Keratinocyte (primary cell): ENCODE data around the gene NXN. TPM values are rescaled to one million over a fixed set of nuclear protein-coding genes. Genes with fewer than 3 reads are reported as not detected.

Source experiments
- DNase-seq: peaks from one replicate; pipeline ENCODE4 v3.0.0-alpha.2; 2011; ENCODE audit warnings: low read depth, missing footprints, low spot score
- FAIRE-seq: peaks from 2 replicates; lab custom pipeline; 2011; peaks lifted over from hg19 to GRCh38; lab: Jason Lieb, UNC
- H2AFZ ChIP-seq: 2 replicates; pipeline ENCODE4 v1.6.0; 2012; ENCODE audit warnings: low read length, control low read depth, inconsistent platforms; ENCODE audit not compliant: control insufficient read depth
- H3K27ac ChIP-seq: 2 replicates; pipeline ENCODE4 v1.5.1; 2011; ENCODE audit warnings: low read length; ENCODE audit not compliant: control insufficient read depth, insufficient read depth
- H3K27me3 ChIP-seq: 3 replicates; pipeline ENCODE4 v1.6.0; 2011; ENCODE audit warnings: low read length; ENCODE audit not compliant: control insufficient read depth, insufficient read depth; ENCODE audit errors: extremely low read depth
- H3K36me3 ChIP-seq, 2 experiments: 2 replicates in 1 of 2; 3 replicates in 1 of 2; pipeline ENCODE4 v1.5.1; 2011; ENCODE audit warnings: low read length in 2 of 2, mild to moderate bottlenecking in 1 of 2; ENCODE audit not compliant: control insufficient read depth in 2 of 2, insufficient read depth in 2 of 2; ENCODE audit errors: extremely low read depth in 1 of 2
- H3K4me1 ChIP-seq: 3 replicates; pipeline ENCODE4 v1.5.1; 2011; ENCODE audit warnings: low read length; ENCODE audit not compliant: control insufficient read depth, insufficient read depth; ENCODE audit errors: extremely low read depth
- H3K4me2 ChIP-seq: 3 replicates; pipeline ENCODE4 v1.6.0; 2011; ENCODE audit warnings: low read depth, low read length; ENCODE audit not compliant: control insufficient read depth, insufficient read depth; ENCODE audit errors: extremely low read depth
- H3K4me3 ChIP-seq, 3 experiments: fragments of 200-600 bp in 1 of 3; sonication (generic) in 1 of 3; 2 replicates in 2 of 3; 3 replicates in 1 of 3; pipeline ENCODE4 v1.5.1; 2011 to 2016; ENCODE audit warnings: low read length in 3 of 3, mild to moderate bottlenecking in 3 of 3, control low read depth in 2 of 3, inconsistent platforms in 1 of 3, low read depth in 1 of 3, mixed read lengths in 1 of 3, mixed run types in 1 of 3, moderate library complexity in 1 of 3; ENCODE audit not compliant: control insufficient read depth in 2 of 3, insufficient read depth in 2 of 3; ENCODE audit errors: extremely low read depth in 1 of 3
- H3K79me2 ChIP-seq: 2 replicates; pipeline ENCODE4 v1.6.0; 2012; ENCODE audit warnings: low read length; ENCODE audit not compliant: control insufficient read depth, insufficient read depth
- H3K9ac ChIP-seq: 3 replicates; pipeline ENCODE4 v1.6.0; 2011; ENCODE audit warnings: low read length; ENCODE audit not compliant: control insufficient read depth, insufficient read depth; ENCODE audit errors: extremely low read depth
- H3K9me1 ChIP-seq: 3 replicates; pipeline ENCODE4 v1.6.0; 2011; ENCODE audit warnings: low read length; ENCODE audit not compliant: control insufficient read depth, insufficient read depth; ENCODE audit errors: extremely low read depth
- H3K9me3 ChIP-seq: 2 replicates; pipeline ENCODE4 v1.5.1; 2012; ENCODE audit warnings: low read depth, low read length; ENCODE audit not compliant: control insufficient read depth
- H4K20me1 ChIP-seq: 3 replicates; pipeline ENCODE4 v1.6.0; 2011; ENCODE audit warnings: low read length; ENCODE audit not compliant: control insufficient read depth, insufficient read depth; ENCODE audit errors: extremely low read depth
- CTCF ChIP-seq, 3 experiments: IDR thresholded peaks in 1 of 3; conservative IDR thresholded peaks in 1 of 3; optimal IDR thresholded peaks in 1 of 3; 2 replicates in 2 of 3; 3 replicates in 1 of 3; pipeline versions ENCODE3 to v1.5.1; 2011; ENCODE audit warnings: low read length in 3 of 3, mild to moderate bottlenecking in 3 of 3, moderate library complexity in 2 of 3, control low read depth in 1 of 3, inconsistent platforms in 1 of 3; ENCODE audit not compliant: insufficient read depth in 2 of 3; ENCODE audit errors: extremely low read depth in 1 of 3
- EZH2 ChIP-seq: IDR thresholded peaks from one replicate; pipeline ENCODE4 v1.6.1; 2012; ENCODE audit warnings: inconsistent platforms, mild to moderate bottlenecking, low read length, moderate library complexity
- dilution Hi-C: fragments of 300-500 bp; cut with MboI; formaldehyde crosslinking; loops from one replicate; pipeline ENCODE4 v1.7.0; 2020; ENCODE audit warnings: low sequenced_read_pairs; ENCODE audit not compliant: extremely low pct_ligation_motif_present
- polyA plus RNA-seq, 5 experiments: library from polyadenylated mRNA; depleted of rRNA in 3 of 5; stranded (reverse) in 3 of 5; stranded (forward) in 1 of 5; unstranded in 1 of 5; fragments of >200 nt; gene quantifications; 1 replicate in 1 of 5; 2 replicates in 3 of 5; 3 replicates in 1 of 5; pipeline versions ENCODE4 v1.2.1 to v1.2.3, GENCODE V29; 2011 to 2012; ENCODE audit warnings: missing spikeins in 2 of 5, low read depth in 1 of 5, low replicate concordance in 1 of 5

NXN gene
- polyA plus RNA-seq, 1 donor (not counting 4 experiments of a cell fraction or from before 2014, with no cell fraction given), result 94.4 TPM

GRCh38 chr17:948284-948852 is 31.2 kb downstream of the NXN start:
- H3K9ac ChIP-seq, result peak overlapping the region; percentile 52
- peaks cover 73% of the 10 kb centered on the region for H3K79me2 ChIP-seq
- no peaks in the 10 kb centered on the region for H3K9me3 ChIP-seq
- TF ChIP-seq EZH2 (no peak), CTCF (optimal IDR thresholded peaks at IDR 0.05 in 1 of 3, IDR thresholded peaks at IDR 0.05 in 1 of 3, conservative IDR thresholded peaks at IDR 0.05 in 1 of 3; ENCODE audit: extremely low read depth in 1 of 3, insufficient read depth in 2 of 3, low read length in 3 of 3) (no peak)
- DNase-seq, result no peak
- H3K4me2 ChIP-seq, result peak overlapping the region; percentile 45
- H3K27ac ChIP-seq, result peak overlapping the region; percentile 20
- H3K36me3 ChIP-seq, result peaks cover 3 to 8% of the 10 kb centered on the region in 2 experiments
- no peak for FAIRE-seq
- no peak overlapping the region for H2AFZ ChIP-seq
- H3K27me3 ChIP-seq, result no peaks in the 10 kb centered on the region
- peaks cover 6% of the 10 kb centered on the region for H3K4me1 ChIP-seq
- dilution Hi-C loops, result no loop called here
- no peaks in the 10 kb centered on the region for H3K9me1 ChIP-seq
- no peak overlapping the region for H3K4me3 ChIP-seq
- H4K20me1 ChIP-seq, result peaks cover 17% of the 10 kb centered on the region

GRCh38 chr17:946510-947236 is 32.9 kb downstream of the NXN start:
- no peak for TF ChIP-seq CTCF (optimal IDR thresholded peaks at IDR 0.05 in 1 of 3, IDR thresholded peaks at IDR 0.05 in 1 of 3, conservative IDR thresholded peaks at IDR 0.05 in 1 of 3; ENCODE audit: extremely low read depth in 1 of 3, insufficient read depth in 2 of 3, low read length in 3 of 3)
- no peak for TF ChIP-seq EZH2
- Histone ChIP-seq H3K27ac (no peak overlapping the region), H3K4me1 (peaks cover 6% of the 10 kb centered on the region), H3K36me3 (peaks cover 4 to 8% of the 10 kb centered on the region in 2 experiments), H4K20me1 (peaks cover 16% of the 10 kb centered on the region), H3K27me3 (no peaks in the 10 kb centered on the region), H3K79me2 (peaks cover 65% of the 10 kb centered on the region), H3K9ac (no peak overlapping the region), H3K4me3 (no peak overlapping the region), H3K4me2 (no peak overlapping the region), H3K9me1 (no peaks in the 10 kb centered on the region), H2AFZ (no peak overlapping the region), H3K9me3 (no peaks in the 10 kb centered on the region)
- dilution Hi-C loops, result no loop called here
- DNase-seq (no peak), FAIRE-seq (no peak)
